ENCODE results near the gene TRAF6. TPM values are rescaled to one million over a fixed set of nuclear protein-coding genes. Genes with fewer than 3 reads are reported as not detected.

TRAF6 gene
- total RNA-seq, 1 experiment from 2014 or later = 9.3 TPM

GRCh38 chr11:36452236-36452940 is 57.7 kb downstream of the TRAF6 start:
- no peak for DNase-seq (ENCODE audit: low read depth, low spot score)
- RAD21 ChIA-PET (ENCODE audit: low non-redundant PET in 1 of 2, low total read pairs in 2 of 2, uncharacterized antibody in 2 of 2, unreplicated experiment in 2 of 2) = no interaction called here

More at GRCh38 chr11:36452236-36452940, 57.7 kb downstream of the TRAF6 start:
- ChIA-PET POLR2A (no interaction called here), CTCF (interaction anchor here (0.9 kb wide), 1 partner anchor 13 kb away, joined by 3 read pairs; no protein-coding TSS in a partner anchor)
- H3K4me1 ChIP-seq (ENCODE audit: control insufficient read depth in 1 of 2, insufficient read depth in 2 of 2, low read length in 2 of 2) = peaks cover 5 to 22% of the 10 kb centered on the region in 2 experiments; a peak in 1 of 4 replicates
- no TSS peak for BruUV-seq (replicated peaks)
- no peak overlapping the region for H3K4me2 ChIP-seq (ENCODE audit: low read length)
- no peak overlapping the region for H2AFZ ChIP-seq (ENCODE audit: low read depth, low read length, poor library complexity, severe bottlenecking)
- no peaks in the 10 kb centered on the region for H3K9me2 ChIP-seq (ENCODE audit: insufficient read depth)
- H3K27ac ChIP-seq (ENCODE audit: low read depth, low read length) = no peak overlapping the region
- no peaks in the 10 kb centered on the region for H3K9me3 ChIP-seq (ENCODE audit: control insufficient read depth in 1 of 2, insufficient read depth in 1 of 2, low read depth in 1 of 2, low read length in 2 of 2)
- TF ChIP-seq, protein P1, sequence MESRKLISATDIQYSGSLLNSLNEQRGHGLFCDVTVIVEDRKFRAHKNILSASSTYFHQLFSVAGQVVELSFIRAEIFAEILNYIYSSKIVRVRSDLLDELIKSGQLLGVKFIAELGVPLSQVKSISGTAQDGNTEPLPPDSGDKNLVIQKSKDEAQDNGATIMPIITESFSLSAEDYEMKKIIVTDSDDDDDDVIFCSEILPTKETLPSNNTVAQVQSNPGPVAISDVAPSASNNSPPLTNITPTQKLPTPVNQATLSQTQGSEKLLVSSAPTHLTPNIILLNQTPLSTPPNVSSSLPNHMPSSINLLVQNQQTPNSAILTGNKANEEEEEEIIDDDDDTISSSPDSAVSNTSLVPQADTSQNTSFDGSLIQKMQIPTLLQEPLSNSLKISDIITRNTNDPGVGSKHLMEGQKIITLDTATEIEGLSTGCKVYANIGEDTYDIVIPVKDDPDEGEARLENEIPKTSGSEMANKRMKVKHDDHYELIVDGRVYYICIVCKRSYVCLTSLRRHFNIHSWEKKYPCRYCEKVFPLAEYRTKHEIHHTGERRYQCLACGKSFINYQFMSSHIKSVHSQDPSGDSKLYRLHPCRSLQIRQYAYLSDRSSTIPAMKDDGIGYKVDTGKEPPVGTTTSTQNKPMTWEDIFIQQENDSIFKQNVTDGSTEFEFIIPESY (IDR thresholded peaks at IDR 0.05; ENCODE audit: extremely low read depth, insufficient replicate concordance, low read length) = no peak
- no peak for TF ChIP-seq CBX3 (IDR thresholded peaks at IDR 0.05; ENCODE audit: low read depth)
- no peak for TF ChIP-seq EGR1 (IDR thresholded peaks at IDR 0.05; ENCODE audit: low read depth)
- TF ChIP-seq, protein P2, sequence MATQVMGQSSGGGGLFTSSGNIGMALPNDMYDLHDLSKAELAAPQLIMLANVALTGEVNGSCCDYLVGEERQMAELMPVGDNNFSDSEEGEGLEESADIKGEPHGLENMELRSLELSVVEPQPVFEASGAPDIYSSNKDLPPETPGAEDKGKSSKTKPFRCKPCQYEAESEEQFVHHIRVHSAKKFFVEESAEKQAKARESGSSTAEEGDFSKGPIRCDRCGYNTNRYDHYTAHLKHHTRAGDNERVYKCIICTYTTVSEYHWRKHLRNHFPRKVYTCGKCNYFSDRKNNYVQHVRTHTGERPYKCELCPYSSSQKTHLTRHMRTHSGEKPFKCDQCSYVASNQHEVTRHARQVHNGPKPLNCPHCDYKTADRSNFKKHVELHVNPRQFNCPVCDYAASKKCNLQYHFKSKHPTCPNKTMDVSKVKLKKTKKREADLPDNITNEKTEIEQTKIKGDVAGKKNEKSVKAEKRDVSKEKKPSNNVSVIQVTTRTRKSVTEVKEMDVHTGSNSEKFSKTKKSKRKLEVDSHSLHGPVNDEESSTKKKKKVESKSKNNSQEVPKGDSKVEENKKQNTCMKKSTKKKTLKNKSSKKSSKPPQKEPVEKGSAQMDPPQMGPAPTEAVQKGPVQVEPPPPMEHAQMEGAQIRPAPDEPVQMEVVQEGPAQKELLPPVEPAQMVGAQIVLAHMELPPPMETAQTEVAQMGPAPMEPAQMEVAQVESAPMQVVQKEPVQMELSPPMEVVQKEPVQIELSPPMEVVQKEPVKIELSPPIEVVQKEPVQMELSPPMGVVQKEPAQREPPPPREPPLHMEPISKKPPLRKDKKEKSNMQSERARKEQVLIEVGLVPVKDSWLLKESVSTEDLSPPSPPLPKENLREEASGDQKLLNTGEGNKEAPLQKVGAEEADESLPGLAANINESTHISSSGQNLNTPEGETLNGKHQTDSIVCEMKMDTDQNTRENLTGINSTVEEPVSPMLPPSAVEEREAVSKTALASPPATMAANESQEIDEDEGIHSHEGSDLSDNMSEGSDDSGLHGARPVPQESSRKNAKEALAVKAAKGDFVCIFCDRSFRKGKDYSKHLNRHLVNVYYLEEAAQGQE (IDR thresholded peaks at IDR 0.05; ENCODE audit: low read depth) = no peak
- TF ChIP-seq RAD21 (IDR thresholded peaks at IDR 0.05; ENCODE audit: low read depth) = no peak
- no peak for TF ChIP-seq CEBPB (IDR thresholded peaks at IDR 0.05; ENCODE audit: low read depth)
- no peak for TF ChIP-seq YY1 (IDR thresholded peaks at IDR 0.05; ENCODE audit: extremely low read depth, insufficient replicate concordance, low read depth, low read length)
- no peak for TF ChIP-seq TCF7L2 (IDR thresholded peaks at IDR 0.05; ENCODE audit: borderline replicate concordance, extremely low read depth, insufficient read depth, insufficient read length)
- TF ChIP-seq ZNF274 (IDR thresholded peaks at IDR 0.05; ENCODE audit: low read depth, low read length) = no peak
- TF ChIP-seq EZH2 (IDR thresholded peaks at IDR 0.05) = no peak
- no peak for TF ChIP-seq POLR2AphosphoS5 (IDR thresholded peaks at IDR 0.05; ENCODE audit: low read depth, low read length)
- no peak for TF ChIP-seq SP1 (IDR thresholded peaks at IDR 0.05; ENCODE audit: low read depth)
- no peak for TF ChIP-seq SRF (IDR thresholded peaks at IDR 0.05; ENCODE audit: low read depth)
- TF ChIP-seq, protein P3, sequence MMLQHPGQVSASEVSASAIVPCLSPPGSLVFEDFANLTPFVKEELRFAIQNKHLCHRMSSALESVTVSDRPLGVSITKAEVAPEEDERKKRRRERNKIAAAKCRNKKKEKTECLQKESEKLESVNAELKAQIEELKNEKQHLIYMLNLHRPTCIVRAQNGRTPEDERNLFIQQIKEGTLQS (IDR thresholded peaks at IDR 0.05) = no peak
- TF ChIP-seq, protein P4, sequence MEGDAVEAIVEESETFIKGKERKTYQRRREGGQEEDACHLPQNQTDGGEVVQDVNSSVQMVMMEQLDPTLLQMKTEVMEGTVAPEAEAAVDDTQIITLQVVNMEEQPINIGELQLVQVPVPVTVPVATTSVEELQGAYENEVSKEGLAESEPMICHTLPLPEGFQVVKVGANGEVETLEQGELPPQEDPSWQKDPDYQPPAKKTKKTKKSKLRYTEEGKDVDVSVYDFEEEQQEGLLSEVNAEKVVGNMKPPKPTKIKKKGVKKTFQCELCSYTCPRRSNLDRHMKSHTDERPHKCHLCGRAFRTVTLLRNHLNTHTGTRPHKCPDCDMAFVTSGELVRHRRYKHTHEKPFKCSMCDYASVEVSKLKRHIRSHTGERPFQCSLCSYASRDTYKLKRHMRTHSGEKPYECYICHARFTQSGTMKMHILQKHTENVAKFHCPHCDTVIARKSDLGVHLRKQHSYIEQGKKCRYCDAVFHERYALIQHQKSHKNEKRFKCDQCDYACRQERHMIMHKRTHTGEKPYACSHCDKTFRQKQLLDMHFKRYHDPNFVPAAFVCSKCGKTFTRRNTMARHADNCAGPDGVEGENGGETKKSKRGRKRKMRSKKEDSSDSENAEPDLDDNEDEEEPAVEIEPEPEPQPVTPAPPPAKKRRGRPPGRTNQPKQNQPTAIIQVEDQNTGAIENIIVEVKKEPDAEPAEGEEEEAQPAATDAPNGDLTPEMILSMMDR (IDR thresholded peaks at IDR 0.05 in 2 of 3, conservative IDR thresholded peaks at IDR 0.05 in 1 of 3; ENCODE audit: borderline replicate concordance in 1 of 3, insufficient read depth in 1 of 3, low read depth in 2 of 3, low read length in 2 of 3) = no peak
- TF ChIP-seq EZH2phosphoT487 (IDR thresholded peaks at IDR 0.05; ENCODE audit: borderline replicate concordance) = no peak
- TF ChIP-seq ELF1 (IDR thresholded peaks at IDR 0.05; ENCODE audit: borderline replicate concordance, low read depth) = no peak
- no peak overlapping the region for H3K4me3 ChIP-seq (replicated peaks in 1 of 2; ENCODE audit: low read depth in 1 of 2, low read length in 2 of 2)
- H3K27me3 ChIP-seq (ENCODE audit: insufficient read depth, low read length) = peaks cover 2% of the 10 kb centered on the region; the same call in 1 of the 2 replicates
- ATAC-seq = no peak
- no peaks in the 10 kb centered on the region for H3K36me3 ChIP-seq (ENCODE audit: control insufficient read depth in 1 of 2, insufficient read depth in 2 of 2, low read length in 2 of 2)
- no peaks in the 10 kb centered on the region for H4K20me1 ChIP-seq (ENCODE audit: insufficient read depth)
- H3K79me2 ChIP-seq (ENCODE audit: insufficient read depth, low read length) = no peaks in the 10 kb centered on the region
- intact Hi-C loops (cut with micrococcal nuclease) = no loop called here
- H3K9ac ChIP-seq (ENCODE audit: low read length) = no peak overlapping the region

Measured in HCT116 (cell line).